Stimulated activated CD8-positive, alpha-beta memory T cell treated with anti-CD3 and anti-CD28 coated beads, Interleukin-4, amount 100 ng/mL, for 24 hours (primary cell): ENCODE measurements around the gene CCDC54.

Experiments used
- DNase-seq: peaks from one replicate; pipeline ENCODE4 v3.0.0-alpha.2; 2020; ENCODE audit warnings: low read depth

The CCDC54 gene

GRCh38 chr3:107392549-107393165 lies 15.4 kb downstream of the CCDC54 start:
- DNase-seq: no peak

DNA sequence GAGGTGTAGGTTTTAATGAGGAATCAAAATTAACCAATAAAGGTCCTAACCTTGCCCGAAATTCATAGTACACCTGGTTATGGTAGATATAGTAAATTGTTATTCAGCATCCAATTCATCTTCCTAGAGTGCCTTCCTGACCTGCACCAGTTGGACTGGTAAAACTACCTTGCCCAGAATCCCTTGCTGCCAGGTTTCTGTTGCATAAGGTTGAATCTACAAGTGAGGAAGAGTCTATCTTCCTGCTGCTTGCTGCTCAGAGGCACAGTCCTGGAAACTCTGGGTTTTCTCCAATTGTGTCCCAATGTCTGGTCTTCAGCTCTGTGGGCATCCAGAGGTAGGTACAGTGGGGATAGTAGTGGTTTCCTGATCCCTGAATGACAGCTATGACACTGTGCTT lies 17.3 kb downstream of the CCDC54 start:
- DNase-seq: no peak

- DNase-seq: no peak
Observed at GRCh38 chr3:107395066-107395465, 17.8 kb downstream of the CCDC54 start.

DNA sequence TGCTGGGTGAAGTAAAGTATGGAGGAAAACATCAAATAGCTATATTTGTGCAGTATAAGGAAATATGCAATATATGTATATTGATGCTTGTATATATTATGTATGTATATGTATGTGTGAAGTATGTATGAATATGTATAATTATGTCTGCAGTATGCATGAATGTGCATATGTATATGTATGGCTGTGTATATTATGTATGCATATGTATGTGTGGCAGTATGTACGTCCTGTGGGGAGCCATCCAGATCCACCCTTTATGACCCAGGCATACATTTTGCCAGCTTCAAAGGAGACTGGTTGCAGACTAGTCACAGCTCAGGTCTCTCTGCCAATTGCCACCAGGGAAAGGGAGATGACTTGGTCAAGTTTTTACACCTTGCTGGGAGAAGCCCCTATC lies 24.1 kb downstream of the CCDC54 start:
- no peak for DNase-seq

- no peak for DNase-seq
Observed at GRCh38 chr3:107402214-107402613, 25.0 kb downstream of the CCDC54 start.

DNA sequence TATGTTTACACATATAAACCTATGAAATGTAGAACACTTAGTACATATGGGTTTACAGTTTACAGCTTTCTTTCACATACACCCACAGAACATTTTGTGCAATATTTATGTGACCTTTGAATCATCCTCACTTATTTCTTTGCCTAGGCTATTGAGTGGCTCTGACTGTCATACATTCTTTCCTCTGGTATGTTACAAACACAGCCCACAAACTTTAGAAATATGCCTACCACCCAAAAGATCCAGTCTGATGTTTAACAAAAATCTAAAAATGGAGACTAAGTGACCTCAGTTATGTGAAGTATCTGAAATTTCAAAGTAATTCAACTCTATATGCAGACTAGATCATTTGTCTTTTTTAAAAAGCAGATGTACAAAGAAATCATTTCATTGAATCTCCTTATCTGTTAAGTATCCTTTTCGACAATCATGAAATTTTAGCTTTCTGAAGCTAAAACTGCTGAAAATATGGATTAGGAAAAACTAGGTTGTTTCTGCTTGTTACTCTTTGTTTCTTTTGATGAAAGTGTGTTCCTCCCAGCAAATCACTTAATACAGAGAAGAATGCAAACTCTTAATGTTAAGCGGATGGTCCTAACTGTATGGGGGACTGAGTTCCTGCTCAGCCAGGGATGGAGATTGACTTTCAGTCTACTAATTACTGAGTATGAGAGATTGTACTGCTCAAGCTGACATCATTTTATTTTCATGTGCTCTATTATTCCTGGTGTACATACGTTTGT lies 27.7 kb downstream of the CCDC54 start:
- no peak for DNase-seq

- DNase-seq: no peak
Observed at GRCh38 chr3:107407355-107407754, 30.1 kb downstream of the CCDC54 start.

GRCh38 chr3:107408513-107408912 lies 31.3 kb downstream of the CCDC54 start:
- DNase-seq: no peak

GRCh38 chr3:107409365-107409764 lies 32.1 kb downstream of the CCDC54 start:
- no peak for DNase-seq

DNA sequence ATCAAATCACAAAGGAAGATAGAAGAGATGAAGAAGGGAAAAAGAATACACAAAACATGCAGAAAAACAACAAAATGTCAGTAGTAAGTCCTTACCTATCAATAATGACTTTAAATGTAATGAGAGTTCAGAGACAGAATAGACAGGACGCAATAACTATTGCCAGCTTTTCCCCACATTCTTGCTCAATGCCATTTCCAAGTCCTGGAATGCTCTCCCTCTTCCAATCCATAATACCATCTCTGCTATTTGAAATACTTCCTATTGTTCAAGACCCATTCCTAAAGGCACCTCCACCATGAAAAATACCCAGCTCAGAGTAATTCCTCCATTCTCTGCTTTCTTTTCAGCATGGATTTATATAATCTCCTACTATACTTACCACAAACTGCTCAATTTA lies 33.4 kb downstream of the CCDC54 start:
- no peak for DNase-seq

GRCh38 chr3:107411056-107411455 lies 33.8 kb downstream of the CCDC54 start:
- no peak for DNase-seq

- DNase-seq: no peak
Observed at GRCh38 chr3:107411779-107412178, 34.5 kb downstream of the CCDC54 start.

GRCh38 chr3:107412376-107412775 lies 35.1 kb downstream of the CCDC54 start:
- DNase-seq: no peak

DNA sequence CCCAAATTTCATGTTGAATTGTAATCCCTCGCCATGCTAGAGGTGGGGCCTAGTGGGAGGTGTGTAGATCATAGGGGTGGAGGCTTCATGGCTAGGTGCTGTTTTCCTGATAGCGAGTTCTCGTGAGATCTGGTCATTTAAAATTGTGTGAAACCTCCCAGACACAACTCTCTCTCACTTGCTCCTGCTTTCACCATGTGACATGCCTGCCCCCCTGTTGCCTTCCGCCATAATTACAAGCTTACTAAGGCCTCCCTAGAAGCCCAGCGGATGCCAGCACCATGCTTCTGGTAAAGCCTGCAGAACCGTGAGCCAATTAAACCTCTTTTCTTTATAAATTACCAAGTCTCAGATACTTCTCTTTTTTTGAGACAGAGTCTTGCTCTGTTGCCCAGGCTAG lies 36.0 kb downstream of the CCDC54 start:
- no peak for DNase-seq

GRCh38 chr3:107414325-107414964 lies 37.2 kb downstream of the CCDC54 start:
- no peak for DNase-seq

GRCh38 chr3:107416138-107416537 lies 38.9 kb downstream of the CCDC54 start:
- DNase-seq: no peak

- no peak for DNase-seq
Observed at GRCh38 chr3:107416886-107417285, 39.6 kb downstream of the CCDC54 start.

- DNase-seq: no peak
Observed at GRCh38 chr3:107421170-107421792, 44.0 kb downstream of the CCDC54 start.

GRCh38 chr3:107421881-107422280 lies 44.6 kb downstream of the CCDC54 start:
- no peak for DNase-seq

GRCh38 chr3:107425033-107425432 lies 47.8 kb downstream of the CCDC54 start:
- DNase-seq: no peak

DNA sequence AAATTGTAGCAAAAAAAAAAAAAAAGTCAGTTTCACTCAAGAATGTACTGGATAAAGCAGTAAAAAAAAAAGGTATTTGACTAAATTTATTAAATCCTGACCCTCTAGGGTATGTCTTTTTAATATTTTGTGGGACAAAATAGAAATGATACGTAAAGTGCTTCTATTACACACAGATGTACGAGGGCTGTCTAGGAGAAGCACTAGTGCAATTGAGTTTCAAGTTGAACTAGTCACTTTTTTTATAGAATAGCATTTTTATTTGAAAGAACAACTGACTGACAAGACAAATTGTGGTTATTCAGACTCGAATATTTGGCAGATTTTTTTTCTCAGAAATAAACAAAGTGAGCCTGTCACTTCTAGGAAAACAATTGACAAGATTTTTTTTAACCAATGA lies 49.0 kb downstream of the CCDC54 start:
- DNase-seq: no peak
